SK-N-SH (cell line): Measurements from ENCODE around the gene TMEM87A. TPM values are rescaled to one million over a fixed set of nuclear protein-coding genes. Genes with fewer than 3 reads are reported as not detected.

ENCODE experiments used
- CTCF ChIA-PET: fragments of 300-600, 350-600 bp; formaldehyde crosslinking; extraction: SDS; loops from one replicate; lab custom pipeline; 2021; lab: Yijun Ruan, JAX
- POLR2A ChIA-PET: fragments of 350-600 bp; sonication (Branson Sonifier 250); formaldehyde crosslinking; extraction: SDS; loops from one replicate; lab custom pipeline; 2020; ENCODE audit warnings: antibody characterized with exemption, inconsistent platforms; lab: Yijun Ruan, JAX
- DNase-seq: peaks from one replicate; pipeline ENCODE4 v3.0.0; 2012
- H2AFZ ChIP-seq: fragments of 200-600 bp; sonication (generic); 2 replicates; pipeline ENCODE4 v1.8.1; 2016; ENCODE audit warnings: antibody characterized with exemption, mild to moderate bottlenecking, low read depth
- H3F3A ChIP-seq: fragments of 200-600 bp; sonication (generic); replicated peaks from 2 replicates; pipeline ENCODE3; 2016; ENCODE audit warnings: antibody characterized with exemption, mild to moderate bottlenecking; ENCODE audit not compliant: insufficient read depth
- H3K27ac ChIP-seq, 2 experiments: fragments of 200-500 bp in 1 of 2; fragments of 200-600 bp in 1 of 2; sonication (Bioruptor generic) in 1 of 2; sonication (generic), shearing (Covaris generic) in 1 of 2; 2 replicates each; pipeline versions ENCODE4 v1.5.1 to v1.6.1; 2014 to 2016; ENCODE audit warnings: low read depth in 2 of 2, inconsistent platforms in 1 of 2, low read length in 1 of 2, mild to moderate bottlenecking in 1 of 2, mixed read lengths in 1 of 2
- H3K27me3 ChIP-seq: fragments of 200-600 bp; sonication (generic), shearing (Covaris generic); 2 replicates; pipeline ENCODE4 v1.6.1; 2016; ENCODE audit warnings: mixed run types; ENCODE audit not compliant: insufficient read depth
- H3K36me3 ChIP-seq, 2 experiments: fragments of 200-500 bp in 1 of 2; fragments of 200-600 bp in 1 of 2; sonication (Bioruptor generic) in 1 of 2; sonication (generic) in 1 of 2; replicated peaks in 1 of 2; 2 replicates each; pipeline versions ENCODE3 to v1.5.1; 2014 to 2016; ENCODE audit warnings: low read length in 1 of 2, mild to moderate bottlenecking in 1 of 2; ENCODE audit not compliant: insufficient read depth in 2 of 2, control insufficient read depth in 1 of 2
- H3K4me1 ChIP-seq, 2 experiments: fragments of 200-500 bp in 1 of 2; fragments of 200-600 bp in 1 of 2; sonication (Bioruptor generic) in 1 of 2; sonication (generic), shearing (Covaris generic) in 1 of 2; 2 replicates each; pipeline versions ENCODE4 v1.5.1 to v1.6.1; 2014 to 2016; ENCODE audit warnings: low read depth in 1 of 2, low read length in 1 of 2, mixed run types in 1 of 2; ENCODE audit not compliant: insufficient read depth in 2 of 2, control insufficient read depth in 1 of 2
- H3K4me2 ChIP-seq: fragments of 200-600 bp; sonication (generic), shearing (Covaris generic); 2 replicates; pipeline ENCODE4 v1.6.1; 2017; ENCODE audit warnings: mixed run types
- H3K4me3 ChIP-seq, 2 experiments: fragments of 200-500 bp in 1 of 2; fragments of 200-600 bp in 1 of 2; sonication (Bioruptor generic) in 1 of 2; sonication (generic), shearing (Covaris generic) in 1 of 2; 2 replicates each; pipeline versions ENCODE4 v1.5.1 to v1.8.1; 2014 to 2016; ENCODE audit warnings: low read depth in 2 of 2, inconsistent platforms in 1 of 2, low read length in 1 of 2, mild to moderate bottlenecking in 1 of 2, mixed read lengths in 1 of 2, moderate library complexity in 1 of 2
- H3K79me2 ChIP-seq: fragments of 200-600 bp; sonication (generic); 2 replicates; pipeline ENCODE4 v1.8.1; 2017; ENCODE audit warnings: mild to moderate bottlenecking; ENCODE audit not compliant: insufficient read depth
- H3K9ac ChIP-seq: fragments of 200-600 bp; sonication (generic); 2 replicates; pipeline ENCODE4 v1.6.1; 2017; ENCODE audit warnings: mixed run types
- H3K9me2 ChIP-seq: fragments of 200-600 bp; sonication (generic); 2 replicates; pipeline ENCODE4 v1.6.1; 2017; ENCODE audit warnings: mixed run types
- H3K9me3 ChIP-seq: fragments of 200-600 bp; sonication (generic); 2 replicates; pipeline ENCODE4 v1.6.1; 2017; ENCODE audit warnings: mixed run types, mild to moderate bottlenecking, moderate library complexity
- H4K20me1 ChIP-seq: fragments of 200-600 bp; sonication (generic); 2 replicates; pipeline ENCODE4 v1.6.1; 2017; ENCODE audit warnings: mild to moderate bottlenecking, mixed run types; ENCODE audit not compliant: insufficient read depth
- CHD2 ChIP-seq: fragments of 150-350 bp; IDR thresholded peaks from 2 replicates; pipeline ENCODE4 v1.6.1; 2018; ENCODE audit warnings: low read length; ENCODE audit not compliant: partially characterized antibody
- EP300 ChIP-seq, 2 experiments: IDR thresholded peaks; 2 replicates each; pipeline versions ENCODE4 v1.4.0 to v1.6.1; 2012; ENCODE audit warnings: borderline replicate concordance in 1 of 2, low read depth in 1 of 2, low read length in 1 of 2
- EZH2phosphoT487 ChIP-seq: fragments of 200-600 bp; sonication (generic); IDR thresholded peaks from 2 replicates; pipeline ENCODE4 v1.6.1; 2017; ENCODE audit warnings: low read depth, mixed run types, mild to moderate bottlenecking, antibody characterized with exemption, moderate library complexity, borderline replicate concordance
- FOXJ3 ChIP-seq: sonication (generic); formaldehyde crosslinking; IDR thresholded peaks from 2 replicates; pipeline ENCODE4 v1.5.1; 2020; ENCODE audit warnings: mild to moderate bottlenecking, missing genetic modification reagents
- GABPA ChIP-seq: IDR thresholded peaks from 2 replicates; pipeline ENCODE4 v1.4.0; 2012; ENCODE audit warnings: low read depth, mild to moderate bottlenecking
- GATA2 ChIP-seq: sonication (generic); formaldehyde crosslinking; IDR thresholded peaks from 2 replicates; pipeline ENCODE4 v1.5.0; 2020; ENCODE audit warnings: mild to moderate bottlenecking, missing genetic modification reagents
- IRF3 ChIP-seq: fragments of 150-350 bp; IDR thresholded peaks from 2 replicates; pipeline ENCODE4 v1.6.1; 2016; ENCODE audit warnings: mild to moderate bottlenecking, low read depth, low read length
- JUND ChIP-seq: IDR thresholded peaks from 2 replicates; pipeline ENCODE4 v1.4.0; 2012
- MAX ChIP-seq: IDR thresholded peaks from 2 replicates; pipeline ENCODE4 v1.4.0; 2012; ENCODE audit warnings: low read depth
- MEF2A ChIP-seq: IDR thresholded peaks from 2 replicates; pipeline ENCODE4 v1.4.0; 2012; ENCODE audit warnings: low read depth, borderline replicate concordance
- NFIC ChIP-seq: IDR thresholded peaks from 2 replicates; pipeline ENCODE4 v1.4.0; 2012; ENCODE audit warnings: borderline replicate concordance
- NRF1 ChIP-seq: IDR thresholded peaks from 2 replicates; pipeline ENCODE4 v1.6.1; 2012; ENCODE audit warnings: low read depth, mild to moderate bottlenecking, low read length
- REST ChIP-seq: IDR thresholded peaks from 2 replicates; pipeline ENCODE4 v1.6.1; 2012; ENCODE audit warnings: mild to moderate bottlenecking, low read depth, low read length, moderate library complexity
- RXRA ChIP-seq: IDR thresholded peaks from 2 replicates; pipeline ENCODE4 v1.4.0; 2012; ENCODE audit warnings: low read depth, mild to moderate bottlenecking, borderline replicate concordance
- TCF12 ChIP-seq: IDR thresholded peaks from 2 replicates; pipeline ENCODE4 v1.4.0; 2012
- YY1 ChIP-seq: IDR thresholded peaks from 2 replicates; pipeline ENCODE4 v1.4.0; 2012; ENCODE audit warnings: low read depth, mild to moderate bottlenecking
- WGBS: methylation state at CpG from one replicate; pipeline ENCODE4 v1.1.6; 2017; ENCODE audit warnings: low lambda C conversion rate; 5-methylcytosine and 5-hydroxymethylcytosine counted together
- polyA plus RNA-seq, 3 experiments: library from polyadenylated mRNA; depleted of rRNA; stranded (reverse); fragments of >200 nt; gene quantifications; 2 replicates each; pipeline ENCODE4 v1.2.3, GENCODE V29; 2012

TMEM87A gene
- polyA plus RNA-seq, 1 of the 3 experiments (the other 2 are of a cell fraction), result 20.8 TPM

GRCh38 chr15:42198516-42198915, 74.7 kb downstream of the TMEM87A start:
- Histone ChIP-seq H4K20me1 (0 out of 2 replicates have a peak, but pooled peaks cover 9% of the 10 kb centered on the region), H3K4me2 (no peak overlapping the region), H3K9ac (no peak overlapping the region), H3K4me1 (no peaks in the 10 kb centered on the region), H3K9me2 (no peaks in the 10 kb centered on the region), H3K4me3 (no peak overlapping the region), H3K27ac (peak overlapping the region in 1 of 2 experiments; percentile 18; a peak in 1 of 4 replicates), H3K27me3 (no peaks in the 10 kb centered on the region), H3K9me3 (no peaks in the 10 kb centered on the region), H3F3A (peaks cover 6% of the 10 kb centered on the region), H3K36me3 (peaks cover 29 to 32% of the 10 kb centered on the region in 2 experiments), H3K79me2 (peaks cover 79% of the 10 kb centered on the region), H2AFZ (no peak overlapping the region)
- no peak for DNase-seq
- no peak for TF ChIP-seq YY1
- TF ChIP-seq IRF3, result no peak
- CTCF ChIA-PET, result no interaction called here
- POLR2A ChIA-PET, result no interaction called here
- WGBS, result 91% methylated on average over 1 of the region's 1 CpG

GRCh38 chr15:42194513-42194912, 78.7 kb downstream of the TMEM87A start:
- Histone ChIP-seq H3K4me3 (no peak overlapping the region), H4K20me1 (no peaks in the 10 kb centered on the region), H3K4me2 (no peak overlapping the region), H3K27me3 (no peaks in the 10 kb centered on the region)
- TF ChIP-seq EZH2phosphoT487 (no peak), CHD2 (no peak), TCF12 (no peak), FOXJ3 (CRISPR knock-in tag) (no peak), JUND (no peak)
- TF ChIP-seq, all 33 proteins: peak for 0
- 90% methylated on average over 5 of the region's 5 CpGs for WGBS
- no peaks in the 10 kb centered on the region for H3K4me1 ChIP-seq
- no peak overlapping the region for H3K27ac ChIP-seq
- POLR2A ChIA-PET, result no interaction called here
- no peak overlapping the region for H3K9ac ChIP-seq
- H3K9me3 ChIP-seq, result no peaks in the 10 kb centered on the region
- CTCF ChIA-PET, result interaction anchor here (1.1 kb wide), 1 partner anchor 110 kb away, joined by 3 read pairs; no protein-coding TSS in a partner anchor
- H3K79me2 ChIP-seq, result peaks cover 46% of the 10 kb centered on the region
- peaks cover 31 to 43% of the 10 kb centered on the region in 2 experiments for H3K36me3 ChIP-seq
- DNase-seq, result no peak
- H3K9me2 ChIP-seq, result no peaks in the 10 kb centered on the region
- no peak overlapping the region for H2AFZ ChIP-seq
- H3F3A ChIP-seq, result peaks cover 6% of the 10 kb centered on the region

GRCh38 chr15:42193383-42193782, 79.8 kb downstream of the TMEM87A start:
- POLR2A ChIA-PET, result interaction anchor here (0.8 kb wide), 1 partner anchor 15 kb away, joined by 3 read pairs; no protein-coding TSS in a partner anchor
- Histone ChIP-seq H3K9me2 (no peaks in the 10 kb centered on the region), H3F3A (no peaks in the 10 kb centered on the region), H3K36me3 (peaks cover 38 to 42% of the 10 kb centered on the region in 2 experiments), H3K9me3 (no peaks in the 10 kb centered on the region), H3K27ac (no peak overlapping the region; a peak in 1 of 4 replicates), H3K4me2 (no peak overlapping the region), H3K4me1 (no peaks in the 10 kb centered on the region), H3K4me3 (no peak overlapping the region), H3K27me3 (no peaks in the 10 kb centered on the region), H2AFZ (no peak overlapping the region), H3K9ac (no peak overlapping the region), H4K20me1 (no peaks in the 10 kb centered on the region), H3K79me2 (peaks cover 43% of the 10 kb centered on the region)
- CTCF ChIA-PET, result interaction anchor here (0.7 to 1.1 kb wide), 2 partner anchors 36 to 109 kb away, joined by 3 read pairs; no protein-coding TSS in a partner anchor
- 84% methylated on average over 3 of the region's 3 CpGs for WGBS
- no peak for DNase-seq
- TF ChIP-seq MAX (no peak), GABPA (no peak), NFIC (no peak), YY1 (no peak), RXRA (no peak), FOXJ3 (CRISPR knock-in tag) (no peak), EP300 (IDR thresholded peaks at IDR 0.05; ENCODE audit: borderline replicate concordance in 1 of 2, low read depth in 1 of 2, low read length in 1 of 2) (no peak), EZH2phosphoT487 (no peak), IRF3 (no peak), MEF2A (no peak), GATA2 (CRISPR knock-in tag) (no peak), REST (no peak), NRF1 (no peak)
